HG03039 (cell line): ENCODE results near the gene ARHGAP15.

Source experiments
- ATAC-seq: cut with Tn5 transposase; IDR thresholded peaks from one replicate; pipeline ENCODE4 v1.9.1; 2021; ENCODE audit warnings: mild to moderate bottlenecking, moderate library complexity; ENCODE audit not compliant: unreplicated experiment

Gene ARHGAP15

DNA sequence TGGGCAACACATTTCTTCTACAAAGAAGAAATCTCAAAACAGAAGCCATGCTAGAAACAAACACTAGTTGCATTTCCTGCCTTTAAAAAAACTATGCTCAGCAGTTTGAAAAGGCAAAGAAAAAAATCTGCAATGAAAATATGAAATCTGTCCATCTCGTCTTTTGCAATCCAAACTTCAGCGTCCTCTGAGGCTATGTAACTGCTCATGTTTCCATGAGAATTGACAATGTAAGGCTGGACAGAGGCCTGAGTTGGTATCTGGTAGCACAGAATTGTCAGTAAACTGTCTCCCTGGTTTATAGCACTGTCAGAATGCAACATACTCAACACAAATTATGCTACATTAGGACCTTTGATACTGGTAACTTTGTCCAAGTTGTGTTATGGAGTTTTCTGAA lies 429.9 kb downstream of the ARHGAP15 start:
- no peak for ATAC-seq

DNA sequence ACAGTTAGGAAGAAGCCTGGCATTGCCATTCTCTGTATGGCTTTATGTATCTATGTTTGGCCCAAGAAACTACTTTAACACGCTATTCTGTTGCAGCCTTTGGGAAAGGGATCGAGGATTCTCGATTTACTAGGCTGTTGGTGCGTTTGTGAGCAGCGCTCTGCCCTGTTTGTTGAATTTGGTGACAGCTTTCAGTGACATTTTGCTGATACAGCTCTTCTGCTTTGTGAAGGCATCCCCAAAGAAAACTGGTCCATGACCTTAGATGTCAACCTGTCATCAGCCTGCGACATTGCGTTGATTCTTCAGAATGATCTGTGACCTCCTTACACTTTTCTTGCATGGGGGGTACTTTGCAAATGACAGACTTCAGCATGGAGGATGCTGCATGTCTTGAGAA lies 431.5 kb downstream of the ARHGAP15 start:
- no peak for ATAC-seq

GRCh38 chr2:143564419-143564818 lies 435.2 kb downstream of the ARHGAP15 start:
- ATAC-seq: peak; percentile 88

GRCh38 chr2:143571747-143572146 lies 442.5 kb downstream of the ARHGAP15 start:
- ATAC-seq: no peak

DNA sequence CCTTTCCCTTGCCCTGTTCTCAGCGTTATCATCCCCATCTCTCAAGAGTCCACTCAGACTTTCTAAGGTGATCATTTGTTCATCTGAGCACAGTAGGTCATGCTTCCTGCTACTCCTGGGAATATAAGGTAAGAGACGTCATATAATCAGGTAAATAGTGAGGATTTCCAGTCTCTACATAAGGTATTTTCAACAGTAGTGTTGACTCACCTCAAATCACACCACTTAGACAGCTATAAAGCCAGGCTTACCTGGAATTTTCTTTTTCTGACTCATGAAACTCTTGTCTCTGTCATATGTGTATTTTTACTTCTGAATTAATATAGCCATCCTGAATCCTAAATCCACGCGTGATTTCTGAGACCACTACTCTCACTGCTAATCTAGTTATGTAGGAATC lies 443.2 kb downstream of the ARHGAP15 start:
- ATAC-seq: no peak

- no peak for ATAC-seq
Observed at GRCh38 chr2:143574069-143574468, 444.9 kb downstream of the ARHGAP15 start.

- no peak for ATAC-seq
Observed at GRCh38 chr2:143575340-143575739, 446.1 kb downstream of the ARHGAP15 start.

- no peak for ATAC-seq
Observed at GRCh38 chr2:143577489-143577888, 448.3 kb downstream of the ARHGAP15 start.

DNA sequence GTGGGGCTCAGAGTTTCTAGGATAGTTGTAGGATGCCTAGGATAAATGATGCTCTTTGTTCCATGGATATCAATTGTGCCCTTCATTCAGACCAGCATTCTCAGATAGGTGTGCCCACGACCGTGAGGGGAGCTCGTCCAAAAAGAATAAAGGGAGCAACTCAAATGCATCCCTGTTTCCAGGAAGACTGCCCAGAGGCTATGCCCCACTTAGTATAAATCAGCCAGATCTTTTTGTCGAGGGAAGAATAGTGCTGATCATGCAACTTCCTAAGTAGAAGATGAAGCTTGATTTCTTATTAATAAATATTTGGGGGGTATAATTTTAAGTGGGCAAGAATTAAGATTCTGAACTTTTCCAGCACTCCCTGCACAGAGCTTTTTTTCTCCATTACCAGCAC lies 450.2 kb downstream of the ARHGAP15 start:
- ATAC-seq: no peak

DNA sequence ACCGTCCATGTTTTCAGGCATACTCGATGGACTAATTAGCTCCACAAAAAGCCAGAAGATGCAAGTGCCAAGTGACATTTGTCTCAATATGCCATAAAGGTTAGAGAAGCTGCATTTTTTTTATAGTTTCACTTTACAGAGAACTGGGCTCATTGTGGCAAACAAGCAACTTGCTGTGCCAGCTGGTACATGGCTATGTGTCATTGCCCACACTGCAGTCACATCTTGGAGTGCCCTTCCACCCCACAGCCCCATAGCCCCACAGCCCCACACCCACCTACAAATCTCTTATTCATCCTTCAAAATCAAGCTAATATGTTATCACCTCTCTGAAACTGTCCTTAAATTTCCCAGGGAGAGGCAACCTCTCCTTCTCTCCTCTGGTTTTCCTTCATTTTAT lies 451.9 kb downstream of the ARHGAP15 start:
- ATAC-seq: no peak

DNA sequence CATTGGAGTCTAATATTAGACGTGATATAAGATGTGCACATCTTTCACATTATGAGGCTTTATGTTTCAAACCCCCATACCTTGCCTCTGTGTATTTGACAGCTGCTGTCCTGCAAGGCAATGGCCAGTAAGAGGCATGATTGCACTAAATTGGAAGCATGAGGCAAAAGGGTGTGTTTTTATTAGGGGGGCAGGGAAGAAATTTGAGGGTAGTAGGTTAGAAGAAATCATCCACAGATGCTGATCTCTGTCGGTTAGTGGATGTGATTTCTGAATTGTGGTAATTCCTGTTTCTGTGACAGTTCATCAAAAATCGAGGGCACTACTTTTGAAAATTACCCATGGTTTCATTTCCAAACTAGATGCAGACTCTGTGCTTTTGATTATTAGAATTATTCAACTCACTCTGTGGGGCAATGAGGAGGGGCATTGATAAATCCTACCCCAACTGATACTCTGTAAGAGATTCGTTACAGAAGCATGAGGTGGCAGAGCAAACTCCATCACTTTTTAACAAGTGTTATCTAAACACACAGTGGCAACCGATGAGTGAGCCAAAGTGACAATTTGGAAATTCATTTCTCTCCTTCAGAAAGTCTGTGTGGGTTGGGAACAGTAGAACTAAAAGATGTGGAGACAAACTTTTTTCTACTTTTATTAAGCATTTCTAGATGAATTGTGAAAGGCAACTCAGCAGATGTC lies 453.0 kb downstream of the ARHGAP15 start:
- ATAC-seq: no peak

- ATAC-seq: no peak
Observed at GRCh38 chr2:143584936-143585335, 455.7 kb downstream of the ARHGAP15 start.

- no peak for ATAC-seq
Observed at GRCh38 chr2:143586119-143586518, 456.9 kb downstream of the ARHGAP15 start.

GRCh38 chr2:143588746-143589145 lies 459.5 kb downstream of the ARHGAP15 start:
- no peak for ATAC-seq

DNA sequence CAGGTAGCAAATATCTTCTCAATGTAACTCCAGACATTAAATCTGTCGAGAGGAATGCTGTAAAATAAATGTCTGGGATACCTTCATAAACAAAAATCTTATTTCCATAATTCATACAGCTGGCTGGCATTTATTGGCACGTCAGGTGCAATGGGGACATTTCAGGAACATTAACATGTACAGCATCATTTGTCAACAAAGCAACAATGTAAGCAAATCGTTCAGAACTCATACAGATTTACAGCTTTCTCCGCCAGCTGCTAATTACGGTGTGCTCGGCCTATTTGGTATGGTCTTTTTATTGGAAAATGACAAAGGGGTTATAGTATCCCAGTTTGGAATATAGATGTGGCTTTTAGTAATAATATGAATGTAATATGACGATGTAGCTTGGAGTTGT lies 464.9 kb downstream of the ARHGAP15 start:
- ATAC-seq: no peak

GRCh38 chr2:143594745-143595144 lies 465.5 kb downstream of the ARHGAP15 start:
- no peak for ATAC-seq

DNA sequence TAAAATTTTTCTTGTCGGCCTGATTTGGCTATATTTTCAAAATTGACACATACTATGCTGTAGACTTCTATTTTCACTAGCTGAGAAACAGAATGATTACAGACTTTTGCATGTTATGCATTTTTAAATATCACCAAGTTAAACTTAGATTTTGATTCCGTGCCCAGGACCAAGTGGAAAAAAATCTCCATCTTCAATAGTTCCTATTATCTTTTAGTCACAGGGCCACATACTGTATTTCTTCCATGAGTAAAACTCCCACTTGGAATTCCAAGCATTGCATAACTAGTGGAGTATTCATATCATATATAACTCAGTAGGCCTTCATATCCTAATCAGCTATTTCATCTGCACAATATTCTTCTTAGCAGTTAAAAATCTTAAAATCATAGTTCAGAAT lies 470.9 kb downstream of the ARHGAP15 start:
- ATAC-seq: no peak

GRCh38 chr2:143601828-143602227 lies 472.6 kb downstream of the ARHGAP15 start:
- ATAC-seq: no peak

GRCh38 chr2:143603035-143603655 lies 473.9 kb downstream of the ARHGAP15 start:
- ATAC-seq: no peak

DNA sequence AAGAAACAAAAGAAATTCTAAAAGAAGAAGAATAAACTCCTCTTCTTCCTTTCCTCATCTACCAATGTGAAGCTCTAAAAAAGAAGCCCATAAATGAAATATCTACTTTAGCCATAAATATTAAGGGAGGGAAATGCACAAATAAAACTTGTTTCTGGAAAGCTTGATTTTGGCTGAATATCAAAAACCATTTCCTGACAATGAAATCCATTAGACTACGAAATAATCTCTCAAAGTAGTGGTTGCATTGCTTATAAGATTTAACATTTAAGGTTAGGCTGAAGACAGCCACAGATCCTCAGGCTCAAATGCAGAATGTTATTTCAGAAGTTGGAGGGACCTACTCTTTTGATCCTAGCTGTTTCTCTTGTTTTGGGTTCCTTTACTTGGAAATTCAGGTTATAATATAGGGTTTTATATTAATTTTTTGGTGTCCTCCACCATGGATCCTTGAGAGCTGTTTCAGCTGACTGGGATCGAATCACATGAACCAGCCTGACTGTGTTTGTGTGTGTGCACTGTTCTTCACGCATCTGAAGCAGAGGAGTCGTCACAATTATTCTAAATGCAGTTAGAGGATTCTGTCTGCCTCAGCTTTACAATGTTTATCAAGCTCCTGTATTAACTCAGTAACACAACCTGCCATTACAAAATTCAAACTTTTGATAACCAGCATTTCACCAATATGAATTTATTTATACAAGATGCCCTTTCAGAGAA lies 474.8 kb downstream of the ARHGAP15 start:
- no peak for ATAC-seq

DNA sequence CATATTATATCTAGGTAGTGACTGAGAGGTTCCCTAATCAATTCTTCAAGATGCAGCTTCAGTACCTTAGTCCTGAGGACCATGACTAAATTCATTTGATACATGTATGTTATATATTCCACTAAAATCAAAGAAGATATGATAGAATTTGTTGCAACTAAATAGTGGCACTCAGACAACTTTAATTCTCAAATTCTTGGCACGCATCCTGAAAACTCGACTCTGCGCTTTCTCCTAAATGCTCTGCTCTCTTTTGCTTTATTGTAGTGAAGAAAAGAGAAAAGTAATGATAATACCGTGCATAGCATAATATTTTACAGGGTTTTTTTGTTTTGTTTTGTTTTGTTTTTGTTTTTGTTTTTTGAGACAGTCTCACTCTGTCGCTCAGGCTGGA lies 475.3 kb downstream of the ARHGAP15 start:
- ATAC-seq: no peak
